Measurements from ENCODE around the gene LRP1-AS.

GRCh38 chr12:57116580-57117281 is 30.7 kb downstream of the LRP1-AS start:
- TF ChIP-seq EP300 (IDR thresholded peaks at IDR 0.05) (no peak), CTCF (IDR thresholded peaks at IDR 0.05) (no peak), POLR2AphosphoS5 (IDR thresholded peaks at IDR 0.05) (no peak), POLR2A (IDR thresholded peaks at IDR 0.05) (no peak)

All from stomach (tissue), 4 donors.